Epithelial cell of esophagus (primary cell): ENCODE measurements around the gene TTC24.
"Not testable (repeated sequence)": the region's sequence is repeated elsewhere in the genome, so short reads cannot be mapped to it uniquely, and the experiment has no call there.

ENCODE experiments used
- DNase-seq: peaks from one replicate; pipeline ENCODE4 v3.0.0; 2010; ENCODE audit warnings: low read depth
- H3K4me3 ChIP-seq: 2 replicates; pipeline ENCODE4 v1.5.1; 2011; ENCODE audit warnings: mild to moderate bottlenecking, low read length, control low read depth
- CTCF ChIP-seq: IDR thresholded peaks from 2 replicates; pipeline ENCODE4 v1.5.1; 2011; ENCODE audit warnings: low read depth, mild to moderate bottlenecking, low read length, control low read depth, inconsistent platforms; ENCODE audit not compliant: insufficient read depth; ENCODE audit errors: missing control alignments

Gene TTC24

GRCh38 chr1:156586323-156586722 is 6.8 kb downstream of the TTC24 start:
- H3K4me3 ChIP-seq = no peak overlapping the region
- DNase-seq = no peak
- no peak for TF ChIP-seq CTCF

GRCh38 chr1:156586892-156587477 is 7.5 kb downstream of the TTC24 start:
- TF ChIP-seq CTCF = no peak
- peak; percentile 76 for DNase-seq
- H3K4me3 ChIP-seq = no peak overlapping the region

GRCh38 chr1:156587927-156588326 is 8.4 kb downstream of the TTC24 start:
- not testable (repeated sequence) for H3K4me3 ChIP-seq, DNase-seq

GRCh38 chr1:156589546-156589945 is 10.0 kb downstream of the TTC24 start:
- no peak for TF ChIP-seq CTCF
- no peak for DNase-seq

GRCh38 chr1:156590326-156591180 is 11.0 kb downstream of the TTC24 start:
- TF ChIP-seq CTCF = no peak
- H3K4me3 ChIP-seq = peak overlapping the region; percentile 74
- no peak for DNase-seq

More at GRCh38 chr1:156589546-156589945, 10.0 kb downstream of the TTC24 start:
- H3K4me3 ChIP-seq = no peak overlapping the region

- no peak for TF ChIP-seq CTCF
- DNase-seq = no peak
- H3K4me3 ChIP-seq = peak overlapping the region; percentile 74
These were observed 11.6 kb downstream of the TTC24 start for GRCh38 chr1:156591181-156591431.

GRCh38 chr1:156591432-156592157 is 12.1 kb downstream of the TTC24 start, which contains the start of gene NAXE:
NAXE (plus strand) TSS chr1:156591776; CDS start chr1:156591805, 29 bp downstream.
- peak within 1 kb of the TSS; percentile 74 for H3K4me3 ChIP-seq
- no peak for TF ChIP-seq CTCF
- DNase-seq = peak; percentile 60
